IMR-90 (cell line): ENCODE measurements around the gene DSG3.

Experiments used
- BHLHE40 ChIP-seq: fragments of 150-350 bp; IDR thresholded peaks from 2 replicates; pipeline ENCODE4 v1.6.1; 2016; ENCODE audit warnings: mild to moderate bottlenecking, low read depth, low read length
- CEBPB ChIP-seq: IDR thresholded peaks from 2 replicates; pipeline ENCODE4 v1.6.1; 2012; ENCODE audit warnings: low read depth, low read length, improper control_type of control experiment
- CHD1 ChIP-seq: IDR thresholded peaks from 2 replicates; pipeline ENCODE4 v1.6.1; 2012; ENCODE audit warnings: low read depth, low read length, improper control_type of control experiment
- FOS ChIP-seq: fragments of 150-350 bp; IDR thresholded peaks from 2 replicates; pipeline ENCODE4 v1.6.1; 2016; ENCODE audit warnings: low read depth, low read length
- MAZ ChIP-seq: IDR thresholded peaks from 2 replicates; pipeline ENCODE4 v1.6.1; 2012; ENCODE audit warnings: low read depth, mild to moderate bottlenecking, low read length, improper control_type of control experiment, moderate library complexity, borderline replicate concordance
- MXI1 ChIP-seq: IDR thresholded peaks from 2 replicates; pipeline ENCODE4 v1.6.1; 2012; ENCODE audit warnings: low read depth, mild to moderate bottlenecking, low read length, moderate library complexity, borderline replicate concordance
- NFE2L2 ChIP-seq: fragments of 150-350 bp; IDR thresholded peaks from 2 replicates; pipeline ENCODE4 v1.6.1; 2016; ENCODE audit warnings: low read depth, mild to moderate bottlenecking, low read length
- POLR2A ChIP-seq: IDR thresholded peaks from 2 replicates; pipeline ENCODE4 v1.6.1; 2012; ENCODE audit warnings: mild to moderate bottlenecking, low read depth, low read length
- RAD21 ChIP-seq: IDR thresholded peaks from 2 replicates; pipeline ENCODE4 v1.6.1; 2012; ENCODE audit warnings: low read length, improper control_type of control experiment
- RFX5 ChIP-seq: IDR thresholded peaks from 2 replicates; pipeline ENCODE4 v1.8.0; 2012; ENCODE audit warnings: low read depth, mild to moderate bottlenecking, low read length, moderate library complexity
- SMC3 ChIP-seq: fragments of 150-350 bp; IDR thresholded peaks from 2 replicates; pipeline ENCODE4 v1.6.1; 2016; ENCODE audit warnings: low read depth, mild to moderate bottlenecking, antibody characterized with exemption, low read length, moderate library complexity
- TF ChIP-seq, protein P1 (sequence below): conservative IDR thresholded peaks from 2 replicates; pipeline ENCODE4 v1.5.1; 2012; ENCODE audit warnings: mild to moderate bottlenecking, low read depth, low read length, improper control_type of control experiment

DNA sequence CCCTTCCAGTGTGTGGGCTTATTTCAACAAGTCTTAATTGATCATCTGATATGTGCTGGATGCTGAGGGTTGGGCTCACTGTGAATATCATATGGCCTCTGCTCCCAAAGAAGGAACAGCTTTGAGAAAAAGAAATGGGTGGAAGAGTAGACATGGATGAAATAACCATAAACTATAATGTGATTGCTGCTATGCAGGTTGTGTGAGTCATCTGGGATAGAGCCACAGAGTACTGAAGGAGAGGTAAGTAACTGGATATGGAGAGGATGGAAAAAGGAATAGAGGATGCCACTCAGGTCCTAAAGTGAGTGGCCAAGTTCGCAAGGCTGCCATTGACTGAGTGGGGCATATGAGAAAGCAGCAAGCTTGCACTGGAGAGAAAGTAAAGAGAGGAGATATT, 41.8 kb downstream of the DSG3 start:
- TF ChIP-seq SMC3 = no peak
- TF ChIP-seq, protein P1, sequence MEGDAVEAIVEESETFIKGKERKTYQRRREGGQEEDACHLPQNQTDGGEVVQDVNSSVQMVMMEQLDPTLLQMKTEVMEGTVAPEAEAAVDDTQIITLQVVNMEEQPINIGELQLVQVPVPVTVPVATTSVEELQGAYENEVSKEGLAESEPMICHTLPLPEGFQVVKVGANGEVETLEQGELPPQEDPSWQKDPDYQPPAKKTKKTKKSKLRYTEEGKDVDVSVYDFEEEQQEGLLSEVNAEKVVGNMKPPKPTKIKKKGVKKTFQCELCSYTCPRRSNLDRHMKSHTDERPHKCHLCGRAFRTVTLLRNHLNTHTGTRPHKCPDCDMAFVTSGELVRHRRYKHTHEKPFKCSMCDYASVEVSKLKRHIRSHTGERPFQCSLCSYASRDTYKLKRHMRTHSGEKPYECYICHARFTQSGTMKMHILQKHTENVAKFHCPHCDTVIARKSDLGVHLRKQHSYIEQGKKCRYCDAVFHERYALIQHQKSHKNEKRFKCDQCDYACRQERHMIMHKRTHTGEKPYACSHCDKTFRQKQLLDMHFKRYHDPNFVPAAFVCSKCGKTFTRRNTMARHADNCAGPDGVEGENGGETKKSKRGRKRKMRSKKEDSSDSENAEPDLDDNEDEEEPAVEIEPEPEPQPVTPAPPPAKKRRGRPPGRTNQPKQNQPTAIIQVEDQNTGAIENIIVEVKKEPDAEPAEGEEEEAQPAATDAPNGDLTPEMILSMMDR = no peak
- TF ChIP-seq CHD1 = no peak
- no peak for TF ChIP-seq MXI1
- no peak for TF ChIP-seq RFX5
- TF ChIP-seq RAD21 = no peak
- no peak for TF ChIP-seq NFE2L2
- no peak for TF ChIP-seq POLR2A
- TF ChIP-seq CEBPB = no peak
- no peak for TF ChIP-seq MAZ
- TF ChIP-seq BHLHE40 = no peak
- TF ChIP-seq FOS = no peak
